Breast epithelium (tissue), 4 donors: ENCODE measurements around the gene TMEM106C. TPM values are rescaled to one million over a fixed set of nuclear protein-coding genes. Genes with fewer than 3 reads are reported as not detected.
A peak's percentile ranks its signal among the peaks of the same experiment; 100 is the strongest.
"Not testable (repeated sequence)": the region's sequence is repeated elsewhere in the genome, so short reads cannot be mapped to it uniquely, and the experiment has no call there.

Experiments used
- DNase-seq, 2 donors: peaks; one replicate each; pipeline ENCODE4 v3.0.0-alpha.2; 2019; ENCODE audit warnings: low spot score in 2 of 2
- H3K27ac ChIP-seq, 2 donors: fragments of 200-600 bp; sonication (generic) in 1 of 2; one replicate each; pipeline ENCODE4 v1.5.1; 2016 to 2019; ENCODE audit warnings: mild to moderate bottlenecking in 1 of 2
- H3K27me3 ChIP-seq, 2 donors: fragments of 200-600 bp; sonication (generic) in 1 of 2; one replicate each; pipeline versions ENCODE4 v1.5.1 to v1.6.0; 2017 to 2019; ENCODE audit warnings: control low read depth in 1 of 2, mild to moderate bottlenecking in 1 of 2
- H3K36me3 ChIP-seq: fragments of 200-600 bp; one replicate; pipeline ENCODE4 v1.5.1; 2019
- H3K4me1 ChIP-seq, 2 donors: fragments of 200-600 bp; sonication (generic); one replicate each; pipeline ENCODE4 v1.5.1; 2016 to 2019; ENCODE audit warnings: control low read depth in 1 of 2
- H3K4me3 ChIP-seq, 3 donors: fragments of 200-600 bp; sonication (generic); 1 replicate in 2 of 3; 2 replicates in 1 of 3; pipeline ENCODE4 v1.5.1; 2016 to 2019; ENCODE audit warnings: mild to moderate bottlenecking in 3 of 3, moderate library complexity in 2 of 3
- H3K9me3 ChIP-seq, 2 donors: fragments of 200-600 bp; sonication (generic) in 1 of 2; one replicate each; pipeline ENCODE4 v1.5.1; 2016 to 2019; ENCODE audit warnings: control low read depth in 1 of 2
- CTCF ChIP-seq, 3 donors: fragments of 450-650 bp; IDR thresholded peaks; one replicate each; pipeline ENCODE4 v1.5.1; 2016 to 2017; ENCODE audit warnings: antibody characterized with exemption in 3 of 3, mild to moderate bottlenecking in 3 of 3, moderate library complexity in 3 of 3
- POLR2A ChIP-seq: fragments of 450-650 bp; IDR thresholded peaks from one replicate; pipeline ENCODE4 v1.6.1; 2016; ENCODE audit warnings: antibody characterized with exemption, mild to moderate bottlenecking, moderate library complexity
- POLR2AphosphoS5 ChIP-seq, 3 donors: sonication (generic); formaldehyde crosslinking; IDR thresholded peaks; one replicate each; pipeline ENCODE4 v1.6.1; 2017; ENCODE audit warnings: antibody characterized with exemption in 3 of 3
- intact Hi-C: fragments of 100-400 bp; cut with DNase I; formaldehyde crosslinking; loops from one replicate; pipeline ENCODE4 v1.15.1; 2023; ENCODE audit warnings: low total_unique reads
- total RNA-seq, 3 donors: library from RNA; depleted of rRNA; stranded (reverse); fragments of >200 nt; gene quantifications; one replicate each; pipeline ENCODE4 v1.1.0, GENCODE V29; 2016

TMEM106C gene
- total RNA-seq, 3 donors from 2014 or later = 35.2 to 131 (median 73.4) TPM

GRCh38 chr12:47954467-47955045, 8.8 kb upstream of the TMEM106C start:
- H3K4me1 ChIP-seq = no peaks in the 10 kb centered on the region
- no peak for TF ChIP-seq CTCF (IDR thresholded peaks at IDR 0.05)
- no peak for TF ChIP-seq POLR2AphosphoS5 (IDR thresholded peaks at IDR 0.05)
- TF ChIP-seq POLR2A = no peak
- peak in 1 of 2 donors; percentile 2 for DNase-seq
- H3K4me3 ChIP-seq = no peak overlapping the region
- no peak overlapping the region for H3K27ac ChIP-seq
- no peaks in the 10 kb centered on the region for H3K36me3 ChIP-seq
- intact Hi-C loops = loop anchor here (10.0 kb wide), 1 partner anchor 50 kb away; the partner anchor contains the start of gene VDR
- H3K9me3 ChIP-seq = no peaks in the 10 kb centered on the region
- H3K27me3 ChIP-seq = no peaks in the 10 kb centered on the region

GRCh38 chr12:47955059-47955458, 8.3 kb upstream of the TMEM106C start:
- Histone ChIP-seq H3K27me3 (no peaks in the 10 kb centered on the region), H3K36me3 (no peaks in the 10 kb centered on the region), H3K4me1 (no peaks in the 10 kb centered on the region), H3K27ac (no peak overlapping the region), H3K4me3 (no peak overlapping the region), H3K9me3 (no peaks in the 10 kb centered on the region)
- TF ChIP-seq POLR2AphosphoS5 (IDR thresholded peaks at IDR 0.05) (no peak), POLR2A (no peak), CTCF (IDR thresholded peaks at IDR 0.05) (no peak)
- intact Hi-C loops = loop anchor here (10.0 kb wide), 1 partner anchor 50 kb away; the partner anchor contains the start of gene VDR
- DNase-seq = no peak

GRCh38 chr12:47957671-47958070, 5.7 kb upstream of the TMEM106C start:
- H3K27me3 ChIP-seq, DNase-seq, H3K27ac ChIP-seq, H3K4me1 ChIP-seq, H3K36me3 ChIP-seq, H3K9me3 ChIP-seq, H3K4me3 ChIP-seq: not testable (repeated sequence)
- intact Hi-C loops = loop anchor here (10.0 kb wide), 1 partner anchor 53 kb away; the partner anchor contains the start of gene VDR

- no peaks in the 10 kb centered on the region for H3K4me1 ChIP-seq
- H3K27ac ChIP-seq = no peak overlapping the region
- no peak for TF ChIP-seq CTCF (IDR thresholded peaks at IDR 0.05)
- H3K27me3 ChIP-seq = no peaks in the 10 kb centered on the region
- no peak overlapping the region for H3K4me3 ChIP-seq
- DNase-seq = no peak
- no peaks in the 10 kb centered on the region for H3K9me3 ChIP-seq
- H3K36me3 ChIP-seq = no peaks in the 10 kb centered on the region
- intact Hi-C loops = no loop called here
These were observed 1.2 kb upstream of the TMEM106C start for GRCh38 chr12:47962198-47962597.

GRCh38 chr12:47964106-47964728, 821 bp downstream of the TMEM106C start:
- DNase-seq = no peak
- peak in 1 of 3 donors; percentile 40 for TF ChIP-seq POLR2AphosphoS5 (IDR thresholded peaks at IDR 0.05)
- no peak for TF ChIP-seq CTCF (IDR thresholded peaks at IDR 0.05)
- Histone ChIP-seq H3K27ac (peak overlapping the region; percentile 66 to 78), H3K4me1 (no peaks in the 10 kb centered on the region), H3K36me3 (no peaks in the 10 kb centered on the region), H3K9me3 (no peaks in the 10 kb centered on the region), H3K27me3 (no peaks in the 10 kb centered on the region), H3K4me3 (peak overlapping the region; percentile 68 to 85 (median 81))
- intact Hi-C loops = loop anchor here (1.0 kb wide), 1 partner anchor 24 kb away; no protein-coding TSS in a partner anchor
